ENCODE results near the gene WASL.
A peak's percentile ranks its signal among the peaks of the same experiment; 100 is the strongest.

The WASL gene

GRCh38 chr7:123752534-123752933, 3.7 kb upstream of the WASL start:
- Histone ChIP-seq H4K91ac (ENCODE audit: low read depth, low read length) (no peak overlapping the region), H4K8ac (ENCODE audit: low read depth, low read length) (no peak overlapping the region), H3K79me2 (ENCODE audit: control insufficient read depth, insufficient read depth, low read length, poor library complexity) (peaks cover 10% of the 10 kb centered on the region), H3K27ac (ENCODE audit: low read depth, low read length) (no peak overlapping the region), H3K4ac (ENCODE audit: low read depth, low read length) (no peak overlapping the region), H2AK5ac (ENCODE audit: low read length) (no peak overlapping the region), H3K23ac (ENCODE audit: low read length) (no peak overlapping the region), H3K18ac (ENCODE audit: low read length) (no peak overlapping the region), H2BK12ac (ENCODE audit: low read length) (no peak overlapping the region), H3K4me1 (ENCODE audit: control insufficient read depth in 1 of 2, insufficient read depth in 2 of 2, low read length in 2 of 2) (no peaks in the 10 kb centered on the region), H3K36me3 (ENCODE audit: control insufficient read depth in 1 of 2, insufficient read depth in 2 of 2, low read length in 2 of 2) (no peaks in the 10 kb centered on the region), H3K27me3 (ENCODE audit: insufficient read depth, low read length) (no peaks in the 10 kb centered on the region), H3K4me3 (ENCODE audit: low read depth, low read length) (no peak overlapping the region), H3K9ac (ENCODE audit: low read length) (no peak overlapping the region), H4K12ac (ENCODE audit: low read depth, low read length) (no peak overlapping the region), H2AFZ (ENCODE audit: insufficient read depth, low read length, poor library complexity) (no peak overlapping the region), H3K14ac (ENCODE audit: low read length) (no peak overlapping the region), H3K79me1 (ENCODE audit: low read length) (peaks cover 12% of the 10 kb centered on the region), H3K9me3 (ENCODE audit: insufficient read depth, low read depth, low read length) (no peaks in the 10 kb centered on the region), H2BK120ac (ENCODE audit: insufficient read depth, low read length, poor library complexity) (no peak overlapping the region), H2BK5ac (ENCODE audit: low read depth, low read length, poor library complexity) (no peak overlapping the region), H3K4me2 (ENCODE audit: low read length) (no peak overlapping the region)
- DNase-seq = no peak
- whole genome bisulfite sequencing (ENCODE audit: extremely low coverage, insufficient coverage, insufficient read length) = no CpG with 5 or more reads among the region's 3 CpGs

- no peak overlapping the region for H2BK5ac ChIP-seq (ENCODE audit: low read depth, low read length, poor library complexity)
- no peak overlapping the region for H2BK120ac ChIP-seq (ENCODE audit: insufficient read depth, low read length, poor library complexity)
- H3K4me3 ChIP-seq (ENCODE audit: low read depth, low read length) = no peak overlapping the region
- H2AFZ ChIP-seq (ENCODE audit: insufficient read depth, low read length, poor library complexity) = no peak overlapping the region
- H3K9me3 ChIP-seq (ENCODE audit: insufficient read depth, low read depth, low read length) = no peaks in the 10 kb centered on the region
- H3K23ac ChIP-seq (ENCODE audit: low read length) = no peak overlapping the region
- H3K18ac ChIP-seq (ENCODE audit: low read length) = no peak overlapping the region
- H3K4ac ChIP-seq (ENCODE audit: low read depth, low read length) = no peak overlapping the region
- H3K4me1 ChIP-seq (ENCODE audit: control insufficient read depth in 1 of 2, insufficient read depth in 2 of 2, low read length in 2 of 2) = no peaks in the 10 kb centered on the region
- no CpG with 5 or more reads among the region's 1 CpG for WGBS (ENCODE audit: extremely low coverage, insufficient coverage, insufficient read length)
- no peak overlapping the region for H3K9ac ChIP-seq (ENCODE audit: low read length)
- DNase-seq = no peak
- no peak overlapping the region for H2AK5ac ChIP-seq (ENCODE audit: low read length)
- no peak overlapping the region for H3K4me2 ChIP-seq (ENCODE audit: low read length)
- H4K12ac ChIP-seq (ENCODE audit: low read depth, low read length) = no peak overlapping the region
- no peak overlapping the region for H4K8ac ChIP-seq (ENCODE audit: low read depth, low read length)
- H3K14ac ChIP-seq (ENCODE audit: low read length) = no peak overlapping the region
- no peaks in the 10 kb centered on the region for H3K27me3 ChIP-seq (ENCODE audit: insufficient read depth, low read length)
- H3K36me3 ChIP-seq (ENCODE audit: control insufficient read depth in 1 of 2, insufficient read depth in 2 of 2, low read length in 2 of 2) = no peaks in the 10 kb centered on the region
- H4K91ac ChIP-seq (ENCODE audit: low read depth, low read length) = no peak overlapping the region
- no peak overlapping the region for H3K27ac ChIP-seq (ENCODE audit: low read depth, low read length)
- peaks cover 12% of the 10 kb centered on the region for H3K79me1 ChIP-seq (ENCODE audit: low read length)
- H2BK12ac ChIP-seq (ENCODE audit: low read length) = no peak overlapping the region
- peaks cover 10% of the 10 kb centered on the region for H3K79me2 ChIP-seq (ENCODE audit: control insufficient read depth, insufficient read depth, low read length, poor library complexity)
Observed at GRCh38 chr7:123751821-123752220, 3.0 kb upstream of the WASL start.

GRCh38 chr7:123750389-123751230, 1.8 kb upstream of the WASL start:
- no peak overlapping the region for H2BK12ac ChIP-seq (ENCODE audit: low read length)
- H3K79me2 ChIP-seq (ENCODE audit: control insufficient read depth, insufficient read depth, low read length, poor library complexity) = peaks cover 12% of the 10 kb centered on the region
- no peak overlapping the region for H3K4me3 ChIP-seq (ENCODE audit: low read depth, low read length)
- no peaks in the 10 kb centered on the region for H3K9me3 ChIP-seq (ENCODE audit: insufficient read depth, low read depth, low read length)
- no peak overlapping the region for H3K14ac ChIP-seq (ENCODE audit: low read length)
- H3K4ac ChIP-seq (ENCODE audit: low read depth, low read length) = no peak overlapping the region
- H3K27me3 ChIP-seq (ENCODE audit: insufficient read depth, low read length) = no peaks in the 10 kb centered on the region
- H4K12ac ChIP-seq (ENCODE audit: low read depth, low read length) = no peak overlapping the region
- H2BK5ac ChIP-seq (ENCODE audit: low read depth, low read length, poor library complexity) = no peak overlapping the region
- no peaks in the 10 kb centered on the region for H3K36me3 ChIP-seq (ENCODE audit: control insufficient read depth in 1 of 2, insufficient read depth in 2 of 2, low read length in 2 of 2)
- no peak overlapping the region for H4K8ac ChIP-seq (ENCODE audit: low read depth, low read length)
- peaks cover 0 to 1% of the 10 kb centered on the region in 2 experiments for H3K4me1 ChIP-seq (ENCODE audit: control insufficient read depth in 1 of 2, insufficient read depth in 2 of 2, low read length in 2 of 2)
- no peak overlapping the region for H2AFZ ChIP-seq (ENCODE audit: insufficient read depth, low read length, poor library complexity)
- H3K79me1 ChIP-seq (ENCODE audit: low read length) = peaks cover 12% of the 10 kb centered on the region
- H3K18ac ChIP-seq (ENCODE audit: low read length) = no peak overlapping the region
- no peak overlapping the region for H2BK120ac ChIP-seq (ENCODE audit: insufficient read depth, low read length, poor library complexity)
- H2AK5ac ChIP-seq (ENCODE audit: low read length) = no peak overlapping the region
- no peak overlapping the region for H4K91ac ChIP-seq (ENCODE audit: low read depth, low read length)
- no peak overlapping the region for H3K27ac ChIP-seq (ENCODE audit: low read depth, low read length)
- no peak overlapping the region for H3K4me2 ChIP-seq (ENCODE audit: low read length)
- no peak for DNase-seq
- WGBS (ENCODE audit: extremely low coverage, insufficient coverage, insufficient read length) = no CpG with 5 or more reads among the region's 2 CpGs
- H3K23ac ChIP-seq (ENCODE audit: low read length) = no peak overlapping the region
- H3K9ac ChIP-seq (ENCODE audit: low read length) = no peak overlapping the region

GRCh38 chr7:123749537-123749857, 694 bp upstream of the WASL start:
- peaks cover 0 to 1% of the 10 kb centered on the region in 2 experiments for H3K4me1 ChIP-seq (ENCODE audit: control insufficient read depth in 1 of 2, insufficient read depth in 2 of 2, low read length in 2 of 2)
- peak overlapping the region; percentile 78 for H4K12ac ChIP-seq (ENCODE audit: low read depth, low read length)
- H3K4me2 ChIP-seq (ENCODE audit: low read length) = peak overlapping the region; percentile 84
- peak overlapping the region; percentile 98 for H3K27ac ChIP-seq (ENCODE audit: low read depth, low read length)
- peak overlapping the region; percentile 96 for H3K4me3 ChIP-seq (ENCODE audit: low read depth, low read length)
- peak overlapping the region; percentile 40 for H4K91ac ChIP-seq (ENCODE audit: low read depth, low read length)
- H2BK5ac ChIP-seq (ENCODE audit: low read depth, low read length, poor library complexity) = peak overlapping the region; percentile 15
- no peaks in the 10 kb centered on the region for H3K27me3 ChIP-seq (ENCODE audit: insufficient read depth, low read length)
- no peaks in the 10 kb centered on the region for H3K9me3 ChIP-seq (ENCODE audit: insufficient read depth, low read depth, low read length)
- peak overlapping the region; percentile 89 for H3K9ac ChIP-seq (ENCODE audit: low read length)
- no peaks in the 10 kb centered on the region for H3K36me3 ChIP-seq (ENCODE audit: control insufficient read depth in 1 of 2, insufficient read depth in 2 of 2, low read length in 2 of 2)
- H3K18ac ChIP-seq (ENCODE audit: low read length) = peak overlapping the region; percentile 85
- no peak overlapping the region for H3K23ac ChIP-seq (ENCODE audit: low read length)
- peaks cover 12% of the 10 kb centered on the region for H3K79me1 ChIP-seq (ENCODE audit: low read length)
- peak overlapping the region; percentile 67 for H3K14ac ChIP-seq (ENCODE audit: low read length)
- H2BK120ac ChIP-seq (ENCODE audit: insufficient read depth, low read length, poor library complexity) = peak overlapping the region; percentile 27
- H3K4ac ChIP-seq (ENCODE audit: low read depth, low read length) = peak overlapping the region; percentile 73
- WGBS (ENCODE audit: extremely low coverage, insufficient coverage, insufficient read length) = no CpG with 5 or more reads among the region's 10 CpGs
- H4K8ac ChIP-seq (ENCODE audit: low read depth, low read length) = peak overlapping the region; percentile 75
- H2AFZ ChIP-seq (ENCODE audit: insufficient read depth, low read length, poor library complexity) = peak overlapping the region; percentile 80
- no peak overlapping the region for H2AK5ac ChIP-seq (ENCODE audit: low read length)
- peak; percentile 87 to 96 for DNase-seq
- H3K79me2 ChIP-seq (ENCODE audit: control insufficient read depth, insufficient read depth, low read length, poor library complexity) = peaks cover 12% of the 10 kb centered on the region
- no peak overlapping the region for H2BK12ac ChIP-seq (ENCODE audit: low read length)
